ENCODE data around the gene PTMS. TPM values are rescaled to one million over a fixed set of nuclear protein-coding genes. Genes with fewer than 3 reads are reported as not detected.

Gene PTMS
- total and polyA plus RNA-seq, 9 of the 15 experiments (the other 6 are each of a cell fraction or from before 2014, with no cell fraction given), result 5.1 to 287 (median 78.5) TPM

GRCh38 chr12:6799147-6799546 lies 33.0 kb downstream of the PTMS start:
- H3K27me3 ChIP-seq (ENCODE audit: control insufficient read depth in 2 of 2, insufficient read depth in 2 of 2, low read length in 2 of 2), result no peaks in the 10 kb centered on the region
- no peaks in the 10 kb centered on the region for H3K9me3 ChIP-seq (replicated peaks; ENCODE audit: control insufficient read depth, insufficient read depth, low read depth, low read length)
- no peaks in the 10 kb centered on the region for H3K79me2 ChIP-seq (ENCODE audit: control insufficient read depth, insufficient read depth, low read length)
- in situ Hi-C loops (cut with MboI) (no loop called here), intact Hi-C loops (cut with micrococcal nuclease) (no loop called here)
- ChIA-PET POLR2A (no interaction called here), CTCF (ENCODE audit: low intra/inter-chr PET ratio) (no interaction called here)
- ATAC-seq, result no peak
- no peak overlapping the region for H3K4me3 ChIP-seq
- no peak overlapping the region for H3K9ac ChIP-seq (ENCODE audit: insufficient read depth in 1 of 2, low read depth in 2 of 2, low read length in 2 of 2)
- DNase-seq (ENCODE audit: extremely low read depth in 1 of 4, low spot score in 3 of 4), result no peak
- H3K36me3 ChIP-seq (ENCODE audit: control insufficient read depth, insufficient read depth, low read length), result no peaks in the 10 kb centered on the region
- 49% methylated on average over 5 of the region's 5 CpGs for WGBS (ENCODE audit: insufficient coverage, low coverage, missing lambda C conversion rate)
- H2AFZ ChIP-seq (ENCODE audit: low read depth, low read length), result no peak overlapping the region
- H3K4me1 ChIP-seq (replicated peaks in 1 of 2; ENCODE audit: control insufficient read depth in 2 of 2, insufficient read depth in 2 of 2, low read length in 2 of 2), result no peaks in the 10 kb centered on the region; a peak in 1 of 5 replicates
- no peak for TF ChIP-seq TGIF2 (CRISPR knock-in tag; IDR thresholded peaks at IDR 0.05)
- H3K9me1 ChIP-seq (ENCODE audit: control insufficient read depth, insufficient read depth, low read length), result no peaks in the 10 kb centered on the region
- H3K4me2 ChIP-seq (ENCODE audit: insufficient read depth, low read length), result no peak overlapping the region
- no peaks in the 10 kb centered on the region for H4K20me1 ChIP-seq (replicated peaks; ENCODE audit: control insufficient read depth, insufficient read depth, low read length)
- FAIRE-seq, result no peak
- no TSS peak for BruUV-seq (replicated peaks)
- no peak overlapping the region for H3K27ac ChIP-seq (ENCODE audit: extremely low read depth, low read depth, low read length)

- no peak overlapping the region for H2AFZ ChIP-seq (ENCODE audit: low read depth, low read length)
- DNase-seq (ENCODE audit: extremely low read depth in 1 of 4, low spot score in 3 of 4) (no peak), FAIRE-seq (no peak), ATAC-seq (no peak)
- WGBS (ENCODE audit: insufficient coverage, low coverage, missing lambda C conversion rate), result 0% methylated on average over 1 of the region's 1 CpG
- POLR2A ChIA-PET, result interaction anchor here (1.0 kb wide), 1 partner anchor 118 kb away, joined by 3 read pairs; the partner anchor contains the start of gene ZNF384
- H3K79me2 ChIP-seq (ENCODE audit: control insufficient read depth, insufficient read depth, low read length), result no peaks in the 10 kb centered on the region
- H3K27ac ChIP-seq (ENCODE audit: extremely low read depth, low read depth, low read length), result no peak overlapping the region
- no peaks in the 10 kb centered on the region for H3K27me3 ChIP-seq (ENCODE audit: control insufficient read depth in 2 of 2, insufficient read depth in 2 of 2, low read length in 2 of 2)
- H3K36me3 ChIP-seq (ENCODE audit: control insufficient read depth, insufficient read depth, low read length), result no peaks in the 10 kb centered on the region
- BruUV-seq (replicated peaks), result no TSS peak
- no peak overlapping the region for H3K9ac ChIP-seq (ENCODE audit: insufficient read depth in 1 of 2, low read depth in 2 of 2, low read length in 2 of 2)
- H3K4me3 ChIP-seq, result no peak overlapping the region
- H3K9me3 ChIP-seq (replicated peaks; ENCODE audit: control insufficient read depth, insufficient read depth, low read depth, low read length), result no peaks in the 10 kb centered on the region
- H4K20me1 ChIP-seq (replicated peaks; ENCODE audit: control insufficient read depth, insufficient read depth, low read length), result no peaks in the 10 kb centered on the region
- CTCF ChIA-PET (ENCODE audit: low intra/inter-chr PET ratio), result no interaction called here
- no peak overlapping the region for H3K4me2 ChIP-seq (ENCODE audit: insufficient read depth, low read length)
- intact Hi-C loops (cut with micrococcal nuclease), result no loop called here
- H3K4me1 ChIP-seq (replicated peaks in 1 of 2; ENCODE audit: control insufficient read depth in 2 of 2, insufficient read depth in 2 of 2, low read length in 2 of 2), result peaks cover 0 to 7% of the 10 kb centered on the region in 2 experiments; a peak in 3 of 5 replicates
- H3K9me1 ChIP-seq (ENCODE audit: control insufficient read depth, insufficient read depth, low read length), result no peaks in the 10 kb centered on the region
- in situ Hi-C loops (cut with MboI), result no loop called here
- no peak for TF ChIP-seq ZEB2 (IDR thresholded peaks at IDR 0.05)
- no peak for TF ChIP-seq BRCA1 (IDR thresholded peaks at IDR 0.05)
- no peak for TF ChIP-seq BRCA1 (CRISPR knock-in tag; IDR thresholded peaks at IDR 0.05)
- TF ChIP-seq PATZ1 (CRISPR knock-in tag; IDR thresholded peaks at IDR 0.05; ENCODE audit: borderline replicate concordance), result no peak
- TF ChIP-seq HOXB6 (CRISPR knock-in tag; IDR thresholded peaks at IDR 0.05; ENCODE audit: borderline replicate concordance), result no peak
- no peak for TF ChIP-seq ZNF175 (CRISPR knock-in tag; IDR thresholded peaks at IDR 0.05; ENCODE audit: low read depth)
- TF ChIP-seq L3MBTL2 (IDR thresholded peaks at IDR 0.05), result no peak
- no peak for TF ChIP-seq SOX6 (IDR thresholded peaks at IDR 0.05)
- TF ChIP-seq NR4A1 (CRISPR knock-in tag; IDR thresholded peaks at IDR 0.05), result no peak
- TF ChIP-seq NR4A1 (tag; IDR thresholded peaks at IDR 0.05), result no peak
- TF ChIP-seq ZNF140 (CRISPR knock-in tag; IDR thresholded peaks at IDR 0.05), result no peak
- no peak for TF ChIP-seq ZBTB8A (IDR thresholded peaks at IDR 0.05; ENCODE audit: partially characterized antibody)
- TF ChIP-seq ZFP91 (CRISPR knock-in tag; IDR thresholded peaks at IDR 0.05), result no peak
- TF ChIP-seq FOS (IDR thresholded peaks at IDR 0.05; ENCODE audit: extremely low read depth, insufficient read length), result no peak
Measured at GRCh38 chr12:6807170-6807569, 41.0 kb downstream of the PTMS start.

All from K562 (cell line).